Measurements from ENCODE around the gene NRDC.
"Not testable (repeated sequence)": the region's sequence is repeated elsewhere in the genome, so short reads cannot be mapped to it uniquely, and the experiment has no call there.

Gene NRDC

DNA sequence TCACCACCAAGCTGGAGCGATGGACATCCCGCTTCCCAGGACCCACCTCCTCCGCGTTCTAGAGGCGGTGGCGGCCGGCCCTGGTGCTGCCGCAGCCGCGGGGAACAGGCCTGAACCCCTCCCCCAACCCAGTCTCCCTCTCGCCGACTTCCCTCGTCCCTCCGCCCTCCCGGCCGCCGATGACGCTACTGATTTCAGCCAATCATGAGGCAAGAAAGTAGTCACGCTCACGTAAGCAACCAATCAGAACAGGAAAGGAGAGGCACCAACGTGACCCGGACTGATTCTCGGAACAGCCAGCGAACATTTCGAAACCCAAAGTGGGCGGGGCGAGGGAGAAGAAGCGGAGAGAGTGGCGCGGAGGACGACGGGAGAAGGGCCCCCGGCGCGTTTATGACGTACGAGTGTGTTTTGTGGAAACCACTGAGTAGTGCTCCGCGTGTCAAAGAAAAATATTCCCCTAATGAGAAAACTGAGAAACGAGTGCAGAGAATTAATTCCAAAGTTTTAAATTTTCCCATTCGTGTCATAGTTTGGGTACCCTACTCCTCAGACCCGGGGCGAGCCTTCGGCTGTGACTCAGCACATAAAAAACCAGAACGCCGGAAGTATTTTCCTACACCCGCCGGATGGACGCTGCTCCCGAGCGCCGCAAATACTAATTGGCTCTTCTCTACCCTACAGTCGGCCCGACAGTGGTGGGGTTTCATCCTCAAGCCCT is at the start of gene NRDC:
TSS of gene NRDC (minus strand) at position 112 of the 721 bp plus-strand sequence. CDS start 112 bp downstream, outside the sequence.
- peak; percentile 76 for DNase-seq (ENCODE audit: low spot score)

GRCh38 chr1:51927029-51927428 is 48.5 kb upstream of the NRDC start:
- DNase-seq (ENCODE audit: low spot score): no peak

DNA sequence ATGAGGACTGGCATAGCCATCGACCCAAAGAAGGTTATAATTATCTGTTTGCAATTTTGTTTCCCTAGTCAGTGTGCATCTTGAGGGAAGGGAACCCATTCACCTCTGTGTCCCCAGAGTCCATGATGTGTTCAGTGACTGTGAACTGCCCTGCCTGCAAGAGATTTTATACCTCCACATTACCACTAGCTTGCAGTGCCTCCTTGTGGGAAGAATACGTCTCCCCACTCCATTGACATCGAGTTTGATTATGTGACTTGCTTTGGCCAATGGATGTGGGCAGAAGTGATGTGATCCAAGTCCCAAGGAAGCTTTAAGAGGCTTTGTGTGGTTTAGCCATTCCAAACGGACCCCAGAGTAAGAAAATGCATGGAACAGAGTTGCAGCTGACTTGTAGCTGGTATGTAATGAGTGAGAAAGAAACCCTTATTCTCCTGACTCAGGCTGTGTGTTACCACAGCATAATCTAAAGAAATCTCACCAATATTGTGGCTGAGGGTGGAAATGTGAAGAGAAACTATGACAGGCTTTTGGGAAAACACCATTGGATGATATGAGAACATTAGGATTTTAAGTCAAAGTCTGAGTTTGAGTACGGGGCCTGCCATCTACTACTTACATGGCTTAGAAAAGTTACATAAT is 47.8 kb upstream of the NRDC start:
- no peak for DNase-seq (ENCODE audit: low spot score)

- DNase-seq (ENCODE audit: low spot score): no peak
Measured at GRCh38 chr1:51924455-51924854, 45.9 kb upstream of the NRDC start.

GRCh38 chr1:51922040-51922439 is 43.5 kb upstream of the NRDC start:
- no peak for DNase-seq (ENCODE audit: low spot score)

DNA sequence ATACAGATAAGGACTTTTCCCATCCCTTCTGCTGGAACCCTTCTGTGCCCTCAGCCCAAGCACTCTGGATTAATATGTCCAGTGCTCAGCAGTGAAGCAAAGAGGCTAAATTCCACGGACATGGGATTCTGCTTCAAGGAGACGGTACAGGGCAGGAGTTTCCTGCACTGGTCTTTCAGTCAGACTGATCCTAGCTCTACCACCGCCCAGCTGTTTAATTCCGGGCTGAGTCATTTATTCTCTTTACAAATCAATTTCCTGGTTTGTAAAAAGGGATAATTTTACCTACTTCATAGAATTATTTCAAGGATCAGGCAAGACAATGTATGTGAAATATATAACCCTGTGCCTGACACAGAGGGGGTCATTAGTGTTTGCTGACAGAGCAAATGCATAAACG is 41.6 kb upstream of the NRDC start:
- no peak for DNase-seq (ENCODE audit: low spot score)

DNA sequence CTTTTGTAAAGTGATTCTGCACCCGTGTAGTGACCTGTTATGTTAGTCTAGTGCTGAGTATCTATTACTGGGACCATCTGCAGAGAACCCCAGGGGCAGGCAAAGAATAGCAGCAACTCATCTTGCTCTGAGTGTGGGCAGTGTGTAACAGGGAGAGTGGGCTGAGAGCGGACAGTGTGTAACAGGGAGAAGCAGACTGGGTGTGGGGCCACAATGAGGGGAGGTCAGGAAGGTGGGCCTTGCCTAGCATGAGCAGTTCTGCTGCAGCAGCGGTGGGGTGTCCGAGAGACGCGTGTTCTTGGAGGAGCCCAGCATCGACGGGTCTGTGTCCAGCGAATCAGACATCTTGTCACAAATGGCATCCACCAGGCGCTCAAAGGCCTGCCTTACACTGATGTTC is 41.2 kb upstream of the NRDC start:
- no peak for DNase-seq (ENCODE audit: low spot score)

DNA sequence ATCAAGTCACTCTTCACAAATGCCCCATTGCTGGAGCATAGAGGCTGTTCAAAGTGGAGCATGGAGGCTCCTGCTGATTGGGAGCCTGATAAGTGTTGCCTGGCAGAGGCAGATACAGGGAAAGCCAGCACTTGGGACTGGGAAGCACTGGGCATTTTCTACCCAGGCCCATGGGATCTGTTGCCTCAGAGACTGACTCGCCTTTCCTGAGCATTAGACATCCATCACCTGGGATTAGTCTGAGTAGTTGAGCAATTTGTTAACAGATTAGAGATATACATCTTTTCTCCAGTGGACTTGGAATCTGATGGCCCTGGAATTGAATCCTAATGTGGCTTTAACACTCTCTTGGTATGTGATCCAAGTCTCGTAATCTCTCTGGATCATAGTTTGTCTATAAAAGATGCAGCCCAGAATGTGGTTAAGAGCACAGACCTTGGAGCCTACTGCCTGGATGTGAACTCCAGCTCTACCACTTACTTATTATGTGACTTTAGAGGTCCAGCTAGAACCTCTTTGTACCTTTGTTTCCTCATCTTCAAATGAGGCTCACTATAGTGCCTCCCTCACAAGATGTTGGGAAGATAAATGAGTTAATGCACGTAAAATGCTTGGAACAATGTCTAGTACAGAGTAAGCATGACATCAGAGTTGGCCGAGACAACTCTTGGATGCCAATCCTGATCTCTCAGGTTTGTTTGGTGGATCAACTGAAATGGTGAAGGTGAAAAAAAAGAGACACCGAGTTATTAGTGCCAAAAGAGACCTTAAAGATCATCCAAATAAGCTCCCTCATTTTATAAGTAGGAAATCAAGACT is 38.3 kb upstream of the NRDC start:
- no peak for DNase-seq (ENCODE audit: low spot score)

GRCh38 chr1:51915951-51916350 is 37.4 kb upstream of the NRDC start:
- no peak for DNase-seq (ENCODE audit: low spot score)

DNA sequence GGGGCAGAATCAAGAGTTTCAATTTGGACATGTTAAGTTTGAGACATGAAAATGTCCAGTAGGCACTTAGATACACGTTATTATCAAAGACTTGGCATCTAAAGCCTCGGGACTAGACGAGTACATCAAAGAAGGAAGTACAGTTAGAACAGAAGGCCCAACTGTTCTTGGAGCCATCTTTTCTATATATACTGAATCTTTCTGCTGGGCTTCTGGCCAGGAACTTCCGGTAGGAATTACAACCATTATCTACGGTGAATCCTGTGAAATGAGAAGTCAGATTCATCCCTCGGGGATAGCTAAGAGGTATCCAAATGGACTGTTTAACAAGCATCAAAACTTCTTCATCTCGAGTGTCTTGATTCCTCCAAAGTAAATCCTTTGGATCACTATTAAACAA is 34.4 kb upstream of the NRDC start:
- DNase-seq (ENCODE audit: low spot score): no peak

- DNase-seq (ENCODE audit: low spot score): no peak
Measured at GRCh38 chr1:51910221-51911000, 31.9 kb upstream of the NRDC start.

DNA sequence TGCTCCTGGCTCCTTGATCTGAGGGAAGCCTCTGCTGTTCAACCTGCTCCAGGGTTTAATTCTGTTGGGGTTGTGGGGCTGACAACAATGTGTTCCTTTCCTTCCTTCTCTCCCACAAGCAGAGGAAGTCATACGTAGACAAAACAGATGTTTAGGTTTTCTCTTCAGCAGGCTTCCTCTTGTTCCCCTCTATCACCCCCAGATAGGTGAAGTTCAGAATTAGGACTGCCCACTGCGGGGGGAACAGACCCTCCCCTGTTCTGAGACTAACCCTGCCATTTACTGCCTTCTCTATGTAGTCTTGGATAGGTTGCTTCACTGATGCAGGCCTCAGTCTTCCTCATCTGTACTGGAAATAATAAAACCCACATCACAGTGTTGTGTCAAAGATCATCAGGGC is 30.0 kb upstream of the NRDC start:
- DNase-seq (ENCODE audit: low spot score): no peak

- no peak for DNase-seq (ENCODE audit: low spot score)
Measured at GRCh38 chr1:51907079-51907702, 28.7 kb upstream of the NRDC start.

- DNase-seq (ENCODE audit: low spot score): no peak
Measured at GRCh38 chr1:51906306-51907078, 28.0 kb upstream of the NRDC start.

DNA sequence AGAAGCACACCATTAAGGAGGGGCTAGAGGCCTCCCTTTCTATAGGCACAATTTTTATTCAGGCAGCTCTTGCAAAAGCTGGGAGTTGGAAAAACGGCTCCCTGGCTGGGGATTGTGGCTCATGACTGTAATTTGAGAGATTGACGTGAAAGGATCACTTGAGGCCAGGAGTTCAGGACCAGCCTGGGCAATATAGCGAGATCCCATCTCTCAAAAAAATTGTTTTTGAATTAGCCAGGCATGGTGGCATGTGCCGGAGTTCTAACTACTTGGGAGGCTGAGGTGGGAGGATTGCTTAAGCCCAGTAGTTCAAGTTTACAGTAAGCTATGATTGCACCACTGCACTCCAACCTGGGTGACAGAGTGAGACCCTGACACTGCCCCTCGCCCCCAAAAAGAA is 23.9 kb upstream of the NRDC start:
- DNase-seq (ENCODE audit: low spot score): no peak

DNA sequence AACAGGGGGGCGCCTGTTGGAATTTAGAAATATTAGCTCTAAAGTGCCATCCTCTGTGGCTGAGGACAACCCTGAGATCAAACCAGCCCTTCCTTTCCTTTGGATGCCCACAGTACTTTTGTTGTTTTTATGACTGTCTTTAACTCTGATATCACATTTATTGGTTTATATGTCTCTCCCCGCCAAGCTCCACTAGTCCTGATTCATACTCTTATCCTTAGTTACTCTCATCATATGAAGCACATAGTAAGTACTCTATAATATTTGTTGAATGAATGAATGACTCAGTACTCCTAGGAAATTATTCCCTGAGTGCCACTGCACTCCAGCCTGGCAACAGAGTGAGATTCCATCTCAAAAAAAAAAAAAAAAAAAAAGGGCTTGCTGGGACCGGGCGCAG is 22.6 kb upstream of the NRDC start:
- DNase-seq (ENCODE audit: low spot score): no peak

GRCh38 chr1:51899022-51899421 is 20.5 kb upstream of the NRDC start:
- no peak for DNase-seq (ENCODE audit: low spot score)

GRCh38 chr1:51898090-51898734 is 19.7 kb upstream of the NRDC start:
- DNase-seq (ENCODE audit: low spot score): no peak

- no peak for DNase-seq (ENCODE audit: low spot score)
Measured at GRCh38 chr1:51897699-51898031, 19.1 kb upstream of the NRDC start.

DNA sequence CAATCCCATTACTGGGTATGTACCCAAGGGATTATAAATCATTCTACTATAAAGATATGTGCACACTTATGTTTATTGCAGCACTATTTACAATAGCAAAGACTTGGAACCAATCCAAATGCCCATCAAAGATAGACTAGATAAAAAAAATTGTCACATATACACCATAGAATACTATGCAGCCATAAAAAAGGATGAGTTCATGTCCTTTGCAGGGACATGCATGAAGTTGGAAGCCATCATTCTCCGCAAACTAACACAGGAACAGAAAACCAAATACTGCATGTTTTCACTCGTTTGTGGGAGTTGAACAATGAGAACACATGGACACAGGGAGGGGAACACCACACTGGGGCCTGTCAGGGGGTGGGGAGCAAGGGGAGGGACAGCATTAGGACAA is 16.2 kb upstream of the NRDC start:
- not testable (repeated sequence) for DNase-seq (ENCODE audit: low spot score)

GRCh38 chr1:51878308-51878615 is 265 bp downstream of the NRDC start:
- no peak for DNase-seq (ENCODE audit: low spot score)
